HCT116 (cell line): ENCODE measurements around the gene TCF7L2.

Experiments used
- CEBPB ChIP-seq: IDR thresholded peaks from 2 replicates; pipeline ENCODE4 v1.6.1; 2012; ENCODE audit warnings: low read depth
- CTCF ChIP-seq, 3 experiments: fragments of 200-600 bp in 1 of 3; sonication (generic) in 1 of 3; IDR thresholded peaks in 2 of 3; conservative IDR thresholded peaks in 1 of 3; 2 replicates each; pipeline ENCODE4 v1.5.1; 2012 to 2017; ENCODE audit warnings: low read depth in 2 of 3, low read length in 2 of 3, antibody characterized with exemption in 1 of 3, borderline replicate concordance in 1 of 3, control low read depth in 1 of 3, mild to moderate bottlenecking in 1 of 3, mixed read lengths in 1 of 3, mixed run types in 1 of 3, moderate library complexity in 1 of 3; ENCODE audit not compliant: insufficient read depth in 1 of 3
- EZH2 ChIP-seq: fragments of 200-600 bp; sonication (generic); IDR thresholded peaks from 2 replicates; pipeline ENCODE4 v1.6.1; 2017; ENCODE audit warnings: antibody characterized with exemption, mixed run types
- EZH2phosphoT487 ChIP-seq: fragments of 200-600 bp; IDR thresholded peaks from 2 replicates; pipeline ENCODE4 v1.6.1; 2018; ENCODE audit warnings: antibody characterized with exemption, borderline replicate concordance
- FOSL1 ChIP-seq: IDR thresholded peaks from 2 replicates; pipeline ENCODE4 v1.6.1; 2012; ENCODE audit warnings: low read depth
- POLR2AphosphoS5 ChIP-seq: IDR thresholded peaks from 2 replicates; pipeline ENCODE4 v1.6.1; 2011; ENCODE audit warnings: mild to moderate bottlenecking, low read depth, low read length, moderate library complexity
- REST ChIP-seq: IDR thresholded peaks from 2 replicates; pipeline ENCODE4 v1.6.1; 2012; ENCODE audit warnings: low read depth
- SP1 ChIP-seq: IDR thresholded peaks from 2 replicates; pipeline ENCODE4 v1.6.1; 2012; ENCODE audit warnings: low read depth
- SRF ChIP-seq: IDR thresholded peaks from 2 replicates; pipeline ENCODE4 v1.6.1; 2012; ENCODE audit warnings: low read depth
- ZFX ChIP-seq: fragments of 450-650 bp; IDR thresholded peaks from 2 replicates; pipeline ENCODE4 v1.6.1; 2017

- TF ChIP-seq EZH2 (no peak), EZH2phosphoT487 (no peak), SP1 (no peak), ZFX (no peak), CEBPB (no peak), SRF (no peak), CTCF (IDR thresholded peaks at IDR 0.05 in 2 of 3, conservative IDR thresholded peaks at IDR 0.05 in 1 of 3; ENCODE audit: borderline replicate concordance in 1 of 3, insufficient read depth in 1 of 3, low read depth in 2 of 3, low read length in 2 of 3) (no peak), FOSL1 (no peak), REST (no peak), POLR2AphosphoS5 (no peak)
Observed at GRCh38 chr10:113176652-113177155, 226.7 kb downstream of the TCF7L2 start.
